Liver (tissue), 9 donors: ENCODE data around the gene WWOX. TPM values are rescaled to one million over a fixed set of nuclear protein-coding genes. Genes with fewer than 3 reads are reported as not detected.

Experiments
- DNase-seq: peaks from one replicate; pipeline ENCODE4 v3.0.0-alpha.2; 2017; ENCODE audit warnings: low spot score
- H3K27ac ChIP-seq, 2 donors: one replicate each; pipeline ENCODE4 v1.7.0; 2013; ENCODE audit warnings: inconsistent platforms in 2 of 2, low read length in 2 of 2, control low read depth in 1 of 2, low read depth in 1 of 2, mild to moderate bottlenecking in 1 of 2
- H3K27me3 ChIP-seq, 4 donors: one replicate each; pipeline versions ENCODE4 v1.6.1 to v1.7.0; 2013; ENCODE audit warnings: low read length in 3 of 4, inconsistent platforms in 1 of 4, mild to moderate bottlenecking in 1 of 4, moderate library complexity in 1 of 4; ENCODE audit not compliant: control insufficient read depth in 4 of 4, insufficient read depth in 4 of 4
- H3K36me3 ChIP-seq, 4 donors: one replicate each; pipeline versions ENCODE4 v1.6.1 to v1.7.0; 2013; ENCODE audit warnings: low read length in 3 of 4, mild to moderate bottlenecking in 3 of 4, low read depth in 1 of 4, moderate library complexity in 1 of 4; ENCODE audit not compliant: control insufficient read depth in 4 of 4, insufficient read depth in 3 of 4
- H3K4me1 ChIP-seq, 4 donors: one replicate each; pipeline versions ENCODE4 v1.6.1 to v1.7.0; 2013; ENCODE audit warnings: low read length in 3 of 4, mild to moderate bottlenecking in 3 of 4, moderate library complexity in 1 of 4; ENCODE audit not compliant: control insufficient read depth in 4 of 4, insufficient read depth in 4 of 4
- H3K4me3 ChIP-seq, 3 donors: one replicate each; pipeline versions ENCODE4 v1.6.1 to v1.7.0; 2013; ENCODE audit warnings: low read length in 3 of 3, control low read depth in 1 of 3, low read depth in 1 of 3, mild to moderate bottlenecking in 1 of 3
- H3K9ac ChIP-seq, 2 donors: one replicate each; pipeline ENCODE4 v1.7.0; 2013; ENCODE audit warnings: low read length in 2 of 2, mild to moderate bottlenecking in 2 of 2, moderate library complexity in 2 of 2, control low read depth in 1 of 2, low read depth in 1 of 2
- H3K9me3 ChIP-seq, 4 donors: one replicate each; pipeline versions ENCODE4 v1.6.1 to v1.7.0; 2013; ENCODE audit warnings: low read length in 3 of 4; ENCODE audit not compliant: control insufficient read depth in 4 of 4
- EGR1 ChIP-seq, 2 donors: IDR thresholded peaks; 2 replicates each; pipeline ENCODE4 v1.6.1; 2016 to 2018; ENCODE audit warnings: antibody characterized with exemption in 2 of 2, low read depth in 2 of 2
- FOXA1 ChIP-seq: IDR thresholded peaks from 2 replicates; pipeline ENCODE4 v1.6.1; 2016; ENCODE audit warnings: antibody characterized with exemption
- FOXA2 ChIP-seq: IDR thresholded peaks from 2 replicates; pipeline ENCODE4 v1.6.1; 2016; ENCODE audit warnings: antibody characterized with exemption
- GABPA ChIP-seq, 2 donors: IDR thresholded peaks in 1 of 2; conservative IDR thresholded peaks in 1 of 2; 2 replicates each; pipeline ENCODE4 v1.6.1; 2016; ENCODE audit warnings: antibody characterized with exemption in 2 of 2, mild to moderate bottlenecking in 1 of 2, moderate library complexity in 1 of 2
- HNF4A ChIP-seq, 2 donors: conservative IDR thresholded peaks; 2 replicates each; pipeline ENCODE4 v1.6.1; 2016; ENCODE audit warnings: antibody characterized with exemption in 2 of 2, mild to moderate bottlenecking in 2 of 2
- HNF4G ChIP-seq: IDR thresholded peaks from 2 replicates; pipeline ENCODE4 v1.6.1; 2016; ENCODE audit warnings: antibody characterized with exemption
- JUND ChIP-seq, 2 donors: IDR thresholded peaks; 2 replicates each; pipeline ENCODE4 v1.6.1; 2016; ENCODE audit warnings: antibody characterized with exemption in 2 of 2
- NR2F2 ChIP-seq: IDR thresholded peaks from 2 replicates; pipeline ENCODE4 v1.6.1; 2016; ENCODE audit warnings: antibody characterized with exemption
- RXRA ChIP-seq, 2 donors: IDR thresholded peaks; 2 replicates each; pipeline ENCODE4 v1.6.1; 2017 to 2018; ENCODE audit warnings: antibody characterized with exemption in 2 of 2, mild to moderate bottlenecking in 1 of 2
- SP1 ChIP-seq: IDR thresholded peaks from 2 replicates; pipeline ENCODE4 v1.6.1; 2018; ENCODE audit warnings: antibody characterized with exemption, mild to moderate bottlenecking
- TAF1 ChIP-seq: conservative IDR thresholded peaks from 2 replicates; pipeline ENCODE4 v1.6.1; 2016; ENCODE audit warnings: antibody characterized with exemption, mild to moderate bottlenecking
- YY1 ChIP-seq: IDR thresholded peaks from 2 replicates; pipeline ENCODE4 v1.6.1; 2016; ENCODE audit warnings: antibody characterized with exemption, mild to moderate bottlenecking
- WGBS: extraction: QIAGEN DNeasy Blood & Tissue Kit; methylation state at CpG from one replicate; pipeline ENCODE4 v1.1.7; 2013; 5-methylcytosine and 5-hydroxymethylcytosine counted together
- polyA plus RNA-seq, 2 donors: library from polyadenylated mRNA; stranded (reverse) in 1 of 2; unstranded in 1 of 2; fragments of 200-250 nt in 1 of 2; fragments of >200 nt in 1 of 2; fragmentation: Nextera tagmentation in 1 of 2; extraction: Ambion mirVana in 1 of 2; gene quantifications; one replicate each; pipeline versions ENCODE4 v1.2.1 to v1.2.3, GENCODE V29; 2013 to 2015
- total RNA-seq, 2 donors: library from RNA; depleted of rRNA; stranded (reverse); fragments of >200 nt; gene quantifications; one replicate each; pipeline ENCODE4 v1.2.3, GENCODE V29; 2014
- TF ChIP-seq, protein P1 (sequence below): IDR thresholded peaks from 2 replicates; pipeline ENCODE4 v1.6.1; 2016; ENCODE audit warnings: antibody characterized with exemption, mild to moderate bottlenecking
- TF ChIP-seq, protein P2 (sequence below): IDR thresholded peaks from 2 replicates; pipeline ENCODE4 v1.6.1; 2016; ENCODE audit warnings: antibody characterized with exemption
- TF ChIP-seq, protein P3 (sequence below): fragments of 150-350 bp; IDR thresholded peaks from 2 replicates; pipeline ENCODE4 v1.5.1; 2017; ENCODE audit warnings: improper control_type of control experiment, low read depth, low read length; ENCODE audit not compliant: missing input control
- TF ChIP-seq, protein P4 (sequence below): IDR thresholded peaks from 2 replicates; pipeline ENCODE4 v1.6.1; 2016; ENCODE audit warnings: antibody characterized with exemption
- donor health status: healthy.
- donor health status: healthy.
- donor health status: healthy.
- donor health status: healthy.
- donor health status: healthy.

The WWOX gene
- total and polyA plus RNA-seq, 4 donors: 9.8 to 46.0 (median 15.3) TPM

- no peaks in the 10 kb centered on the region for H3K4me1 ChIP-seq
- H3K27me3 ChIP-seq: no peaks in the 10 kb centered on the region
- no peak overlapping the region for H3K9ac ChIP-seq
- 95% methylated on average over 7 of the region's 7 CpGs for WGBS
- no peak overlapping the region for H3K27ac ChIP-seq
- no peak overlapping the region for H3K4me3 ChIP-seq
- DNase-seq: no peak
- TF ChIP-seq RXRA (IDR thresholded peaks at IDR 0.05) (no peak), TAF1 (no peak), HNF4A (conservative IDR thresholded peaks at IDR 0.05) (no peak), HNF4G (no peak), FOXA2 (no peak), GABPA (IDR thresholded peaks at IDR 0.05 in 1 of 2, conservative IDR thresholded peaks at IDR 0.05 in 1 of 2) (no peak), YY1 (no peak), NR2F2 (no peak), FOXA1 (no peak)
- TF ChIP-seq, protein P1, sequence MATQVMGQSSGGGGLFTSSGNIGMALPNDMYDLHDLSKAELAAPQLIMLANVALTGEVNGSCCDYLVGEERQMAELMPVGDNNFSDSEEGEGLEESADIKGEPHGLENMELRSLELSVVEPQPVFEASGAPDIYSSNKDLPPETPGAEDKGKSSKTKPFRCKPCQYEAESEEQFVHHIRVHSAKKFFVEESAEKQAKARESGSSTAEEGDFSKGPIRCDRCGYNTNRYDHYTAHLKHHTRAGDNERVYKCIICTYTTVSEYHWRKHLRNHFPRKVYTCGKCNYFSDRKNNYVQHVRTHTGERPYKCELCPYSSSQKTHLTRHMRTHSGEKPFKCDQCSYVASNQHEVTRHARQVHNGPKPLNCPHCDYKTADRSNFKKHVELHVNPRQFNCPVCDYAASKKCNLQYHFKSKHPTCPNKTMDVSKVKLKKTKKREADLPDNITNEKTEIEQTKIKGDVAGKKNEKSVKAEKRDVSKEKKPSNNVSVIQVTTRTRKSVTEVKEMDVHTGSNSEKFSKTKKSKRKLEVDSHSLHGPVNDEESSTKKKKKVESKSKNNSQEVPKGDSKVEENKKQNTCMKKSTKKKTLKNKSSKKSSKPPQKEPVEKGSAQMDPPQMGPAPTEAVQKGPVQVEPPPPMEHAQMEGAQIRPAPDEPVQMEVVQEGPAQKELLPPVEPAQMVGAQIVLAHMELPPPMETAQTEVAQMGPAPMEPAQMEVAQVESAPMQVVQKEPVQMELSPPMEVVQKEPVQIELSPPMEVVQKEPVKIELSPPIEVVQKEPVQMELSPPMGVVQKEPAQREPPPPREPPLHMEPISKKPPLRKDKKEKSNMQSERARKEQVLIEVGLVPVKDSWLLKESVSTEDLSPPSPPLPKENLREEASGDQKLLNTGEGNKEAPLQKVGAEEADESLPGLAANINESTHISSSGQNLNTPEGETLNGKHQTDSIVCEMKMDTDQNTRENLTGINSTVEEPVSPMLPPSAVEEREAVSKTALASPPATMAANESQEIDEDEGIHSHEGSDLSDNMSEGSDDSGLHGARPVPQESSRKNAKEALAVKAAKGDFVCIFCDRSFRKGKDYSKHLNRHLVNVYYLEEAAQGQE: no peak
- TF ChIP-seq, protein P2, sequence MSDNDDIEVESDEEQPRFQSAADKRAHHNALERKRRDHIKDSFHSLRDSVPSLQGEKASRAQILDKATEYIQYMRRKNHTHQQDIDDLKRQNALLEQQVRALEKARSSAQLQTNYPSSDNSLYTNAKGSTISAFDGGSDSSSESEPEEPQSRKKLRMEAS: no peak
- no peaks in the 10 kb centered on the region for H3K36me3 ChIP-seq
- H3K9me3 ChIP-seq: no peaks in the 10 kb centered on the region
Observed at GRCh38 chr16:78952630-78953029, 853.2 kb downstream of the WWOX start.

- Histone ChIP-seq H3K9me3 (no peaks in the 10 kb centered on the region), H3K27me3 (no peaks in the 10 kb centered on the region), H3K4me3 (no peak overlapping the region), H3K36me3 (no peaks in the 10 kb centered on the region), H3K4me1 (no peaks in the 10 kb centered on the region), H3K9ac (no peak overlapping the region), H3K27ac (no peak overlapping the region)
- 95% methylated on average over 8 of the region's 8 CpGs for WGBS
- TF ChIP-seq HNF4A (conservative IDR thresholded peaks at IDR 0.05): no peak
- no peak for TF ChIP-seq SP1
- no peak for TF ChIP-seq NR2F2
- no peak for TF ChIP-seq YY1
- no peak for TF ChIP-seq RXRA (IDR thresholded peaks at IDR 0.05)
- TF ChIP-seq FOXA1: no peak
- no peak for DNase-seq
Observed at GRCh38 chr16:78953526-78953925, 854.1 kb downstream of the WWOX start.

- no peaks in the 10 kb centered on the region for H3K36me3 ChIP-seq
- H3K27ac ChIP-seq: no peak overlapping the region
- DNase-seq: no peak
- no peaks in the 10 kb centered on the region for H3K27me3 ChIP-seq
- H3K9me3 ChIP-seq: no peaks in the 10 kb centered on the region
- TF ChIP-seq RXRA (IDR thresholded peaks at IDR 0.05) (no peak), GABPA (IDR thresholded peaks at IDR 0.05 in 1 of 2, conservative IDR thresholded peaks at IDR 0.05 in 1 of 2) (no peak), HNF4A (conservative IDR thresholded peaks at IDR 0.05) (no peak), SP1 (no peak), HNF4G (no peak), EGR1 (IDR thresholded peaks at IDR 0.05; ENCODE audit: low read depth in 2 of 2) (no peak), YY1 (no peak), JUND (IDR thresholded peaks at IDR 0.05) (no peak)
- TF ChIP-seq, protein P3, sequence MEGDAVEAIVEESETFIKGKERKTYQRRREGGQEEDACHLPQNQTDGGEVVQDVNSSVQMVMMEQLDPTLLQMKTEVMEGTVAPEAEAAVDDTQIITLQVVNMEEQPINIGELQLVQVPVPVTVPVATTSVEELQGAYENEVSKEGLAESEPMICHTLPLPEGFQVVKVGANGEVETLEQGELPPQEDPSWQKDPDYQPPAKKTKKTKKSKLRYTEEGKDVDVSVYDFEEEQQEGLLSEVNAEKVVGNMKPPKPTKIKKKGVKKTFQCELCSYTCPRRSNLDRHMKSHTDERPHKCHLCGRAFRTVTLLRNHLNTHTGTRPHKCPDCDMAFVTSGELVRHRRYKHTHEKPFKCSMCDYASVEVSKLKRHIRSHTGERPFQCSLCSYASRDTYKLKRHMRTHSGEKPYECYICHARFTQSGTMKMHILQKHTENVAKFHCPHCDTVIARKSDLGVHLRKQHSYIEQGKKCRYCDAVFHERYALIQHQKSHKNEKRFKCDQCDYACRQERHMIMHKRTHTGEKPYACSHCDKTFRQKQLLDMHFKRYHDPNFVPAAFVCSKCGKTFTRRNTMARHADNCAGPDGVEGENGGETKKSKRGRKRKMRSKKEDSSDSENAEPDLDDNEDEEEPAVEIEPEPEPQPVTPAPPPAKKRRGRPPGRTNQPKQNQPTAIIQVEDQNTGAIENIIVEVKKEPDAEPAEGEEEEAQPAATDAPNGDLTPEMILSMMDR: no peak
- TF ChIP-seq, protein P4, sequence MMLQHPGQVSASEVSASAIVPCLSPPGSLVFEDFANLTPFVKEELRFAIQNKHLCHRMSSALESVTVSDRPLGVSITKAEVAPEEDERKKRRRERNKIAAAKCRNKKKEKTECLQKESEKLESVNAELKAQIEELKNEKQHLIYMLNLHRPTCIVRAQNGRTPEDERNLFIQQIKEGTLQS: no peak
- no peaks in the 10 kb centered on the region for H3K4me1 ChIP-seq
- no peak overlapping the region for H3K4me3 ChIP-seq
- H3K9ac ChIP-seq: no peak overlapping the region
- WGBS: 97% methylated on average over 6 of the region's 6 CpGs
Observed at GRCh38 chr16:78955206-78955605, 855.8 kb downstream of the WWOX start.
